Glomerular endothelial cell (primary cell): ENCODE results near the gene STAT6. TPM values are rescaled to one million over a fixed set of nuclear protein-coding genes. Genes with fewer than 3 reads are reported as not detected.

Source experiments
- DNase-seq: peaks from one replicate; pipeline ENCODE4 v3.0.0-alpha.2; 2011; ENCODE audit warnings: low read depth, low spot score; ENCODE audit errors: extremely low read depth
- total RNA-seq: library from RNA; depleted of rRNA; stranded (reverse); fragments of >200 nt; gene quantifications from 2 replicates; pipeline ENCODE4 v1.2.3, GENCODE V29; 2015

Gene STAT6
- total RNA-seq, 1 donor from 2014 or later: 91.2 TPM

DNA sequence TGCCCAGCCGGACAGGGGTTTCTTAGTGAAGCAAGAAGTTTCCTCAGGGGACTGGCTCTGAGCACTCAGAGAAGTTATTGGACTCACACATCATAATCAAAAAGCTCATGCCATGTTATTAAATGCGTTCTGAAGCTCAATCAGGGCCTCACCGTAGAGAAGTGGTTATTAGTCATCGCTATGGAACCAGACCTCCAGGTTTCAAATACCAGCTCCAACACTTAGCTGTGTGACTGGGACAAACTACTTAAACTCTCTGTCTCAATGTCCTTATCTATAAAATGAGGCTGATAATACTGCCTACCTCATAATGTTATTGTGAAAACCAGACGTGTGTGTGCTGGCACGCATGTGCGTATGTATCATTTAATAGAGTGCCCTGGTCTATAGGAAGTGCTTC, 7.3 kb downstream of the STAT6 start:
- no peak for DNase-seq

DNA sequence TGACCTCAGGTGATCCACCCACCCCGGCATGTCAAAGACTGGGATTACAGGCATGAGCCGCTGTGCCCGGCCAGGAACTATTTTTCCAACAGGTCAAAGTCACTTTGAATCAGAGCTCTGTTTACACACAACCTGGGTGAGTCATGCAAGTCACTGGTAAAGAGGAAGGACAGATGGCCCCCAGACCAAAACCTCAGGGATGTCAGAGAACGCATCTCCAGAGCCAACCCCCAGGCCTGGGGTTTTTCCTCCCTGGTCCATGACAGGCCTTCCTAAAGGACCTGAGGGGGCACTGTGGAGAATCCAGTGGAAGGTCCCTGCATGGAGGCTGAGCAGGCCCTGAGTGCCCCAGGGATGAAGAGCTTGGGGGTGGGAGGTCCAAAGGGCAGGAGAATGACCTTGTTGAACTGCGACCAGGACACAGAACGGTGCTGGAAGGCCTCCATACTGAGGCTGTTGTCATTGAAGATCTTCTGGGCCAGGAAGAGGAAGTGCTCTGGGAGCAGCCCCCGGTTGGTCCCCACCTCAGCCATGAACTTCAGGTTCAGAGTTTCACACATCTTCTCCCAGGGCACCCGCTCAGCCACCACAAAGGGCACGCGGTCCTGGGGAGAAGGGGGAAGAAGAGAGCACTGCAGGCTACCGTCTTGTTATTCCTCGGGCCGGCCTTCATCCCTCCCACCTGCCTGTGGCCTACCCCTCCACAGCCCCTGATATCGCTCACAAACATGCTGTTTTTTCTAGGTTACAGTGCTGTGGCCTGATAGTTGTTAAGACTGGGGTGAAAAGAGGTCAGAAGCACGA, 9.1 kb downstream of the STAT6 start:
- no peak for DNase-seq

DNA sequence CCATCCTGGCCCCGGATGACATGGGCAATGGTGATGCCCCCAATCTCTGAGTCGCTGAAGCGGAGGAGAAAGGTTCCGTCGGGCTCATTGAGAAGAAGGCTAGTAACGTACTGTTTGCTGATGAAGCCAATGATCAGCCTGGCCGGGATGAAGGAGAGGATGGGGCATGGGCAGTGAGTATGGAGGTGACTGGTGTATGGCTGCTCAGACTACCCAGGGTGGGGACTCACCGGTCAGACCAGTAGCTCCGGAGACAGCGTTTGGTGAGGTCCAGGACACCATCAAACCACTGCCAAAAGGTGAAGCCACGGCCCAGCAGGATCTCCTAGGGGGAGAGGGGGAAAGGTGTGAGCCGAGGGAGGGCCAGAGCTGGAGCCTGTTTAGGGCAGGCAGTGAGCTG, 11.4 kb downstream of the STAT6 start:
- no peak for DNase-seq

DNA sequence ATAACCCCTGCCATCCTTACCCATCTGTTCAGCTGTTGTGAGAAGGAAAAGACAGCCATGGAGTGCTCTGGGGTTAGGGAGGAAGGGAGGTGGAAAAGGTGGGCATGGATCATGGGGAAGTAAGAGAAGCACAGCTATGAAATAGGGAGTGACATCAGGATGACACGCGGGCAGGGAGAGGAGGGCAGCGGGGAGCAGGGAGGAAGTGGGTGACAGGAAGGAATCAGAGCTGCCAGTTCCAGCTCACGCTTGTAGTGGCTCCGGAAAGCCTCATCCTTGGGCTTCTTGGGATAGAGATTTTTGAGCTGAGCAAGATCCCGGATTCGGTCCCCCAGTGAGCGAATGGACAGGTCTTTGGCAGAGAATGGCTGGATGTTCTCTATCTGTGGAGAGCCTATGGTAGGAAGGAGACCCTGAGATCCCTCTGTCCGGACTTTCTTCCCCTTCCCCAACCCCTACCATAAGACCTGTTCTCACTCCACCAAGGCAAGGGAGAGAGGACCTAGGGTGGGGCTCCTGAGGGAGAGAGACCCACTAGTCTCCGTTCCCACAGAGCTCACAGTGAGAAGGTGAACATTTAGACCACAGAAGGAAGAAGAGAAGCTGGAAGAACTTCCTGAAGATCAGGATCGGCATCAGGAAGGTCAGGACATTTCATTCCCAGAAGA, 12.0 kb downstream of the STAT6 start:
- no peak for DNase-seq

DNA sequence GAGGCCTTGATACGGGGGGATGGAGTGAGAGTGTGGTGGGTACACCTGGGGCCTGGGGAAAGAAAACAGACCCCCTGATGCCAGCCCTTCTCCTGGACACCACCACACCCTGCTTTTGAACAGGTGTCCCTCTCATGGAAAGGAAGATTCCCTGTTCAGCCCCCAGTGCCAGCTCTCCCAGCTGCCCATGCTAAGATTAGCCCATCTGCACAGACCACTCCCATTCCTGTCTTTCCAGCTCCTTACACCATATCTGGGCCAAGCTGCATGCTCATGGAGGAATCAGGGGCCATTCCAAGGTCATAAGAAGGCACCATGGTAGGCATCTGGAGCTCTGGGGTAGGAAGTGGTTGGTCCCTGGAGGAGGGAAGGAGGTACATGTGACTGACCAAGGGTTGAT, 12.6 kb downstream of the STAT6 start:
- DNase-seq: no peak

DNA sequence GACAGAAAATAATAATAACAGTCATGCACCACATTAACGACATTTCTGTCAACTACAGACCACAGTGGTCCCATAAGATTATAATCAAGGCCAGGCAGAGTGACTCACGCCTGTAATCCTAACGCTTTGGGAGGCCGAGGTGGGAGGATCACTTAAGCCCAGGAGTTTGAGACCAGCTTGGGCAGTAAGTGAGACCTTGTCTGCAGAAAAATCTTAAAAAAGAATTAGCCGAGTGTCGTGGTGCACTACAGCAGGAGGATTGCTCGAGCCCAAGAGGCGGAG, 13.7 kb downstream of the STAT6 start:
- no peak for DNase-seq

DNA sequence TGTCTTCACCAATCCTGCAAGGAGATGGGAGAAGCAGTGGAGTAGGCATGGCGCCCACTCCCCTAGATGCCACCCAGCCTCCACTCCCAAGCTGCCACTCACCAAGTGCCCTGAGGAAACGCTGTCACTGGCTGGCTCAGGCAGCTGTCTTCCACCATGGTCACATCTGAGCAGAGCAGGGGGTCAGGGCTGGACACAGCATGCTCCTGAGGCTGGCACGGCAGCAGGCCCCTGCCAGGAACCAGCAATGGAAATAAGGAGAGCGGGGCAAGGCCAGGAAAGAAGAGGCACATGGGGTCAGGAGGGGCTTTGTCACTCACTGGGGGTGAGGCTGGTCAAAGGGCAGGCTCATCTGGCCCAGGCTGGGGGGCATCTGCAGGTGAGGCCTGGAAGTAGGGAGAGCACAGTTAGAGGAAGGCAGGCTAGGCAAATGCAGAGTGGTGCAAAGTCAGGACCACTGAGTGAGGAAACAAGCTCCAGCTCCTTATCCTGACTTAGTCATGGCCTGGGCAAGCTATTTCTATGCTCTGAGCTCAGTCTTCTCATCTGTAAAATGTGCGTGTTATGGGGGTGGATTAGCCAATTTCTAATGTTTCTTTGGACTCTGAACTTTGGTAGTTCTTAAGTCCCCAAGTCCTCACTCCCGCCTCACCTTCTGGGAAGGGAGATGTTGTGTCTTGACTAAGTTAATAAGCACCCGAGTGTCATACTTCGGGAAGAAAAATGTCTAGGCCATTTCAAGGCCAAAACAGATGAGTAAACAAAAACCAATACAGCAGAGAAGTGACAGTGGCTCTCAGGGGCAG, 14.2 kb downstream of the STAT6 start:
- DNase-seq: no peak

DNA sequence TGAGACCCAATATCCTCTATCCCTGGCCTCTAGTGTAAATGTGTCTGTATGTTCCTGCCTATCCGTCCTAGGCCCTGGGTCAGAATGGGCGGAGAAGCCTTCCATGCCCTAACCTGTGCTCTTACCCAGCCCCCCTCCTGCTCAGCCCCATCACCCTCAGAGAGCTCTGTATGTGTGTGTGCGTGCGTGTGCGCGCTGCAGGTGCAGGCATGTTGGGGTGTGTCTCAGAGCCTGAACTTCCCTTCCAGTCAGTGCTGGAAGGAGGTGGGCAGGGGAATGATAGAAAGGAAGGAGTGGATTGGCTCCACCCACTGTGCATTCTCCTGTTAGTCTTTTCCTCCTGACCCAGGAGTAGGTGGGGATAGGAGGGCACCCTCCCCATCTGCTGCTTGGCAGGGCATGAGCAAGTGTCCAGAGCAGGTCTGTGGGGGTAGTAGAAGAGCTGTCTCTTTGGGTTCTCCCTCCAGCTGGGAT, 15.0 kb downstream of the STAT6 start:
- DNase-seq: no peak

DNA sequence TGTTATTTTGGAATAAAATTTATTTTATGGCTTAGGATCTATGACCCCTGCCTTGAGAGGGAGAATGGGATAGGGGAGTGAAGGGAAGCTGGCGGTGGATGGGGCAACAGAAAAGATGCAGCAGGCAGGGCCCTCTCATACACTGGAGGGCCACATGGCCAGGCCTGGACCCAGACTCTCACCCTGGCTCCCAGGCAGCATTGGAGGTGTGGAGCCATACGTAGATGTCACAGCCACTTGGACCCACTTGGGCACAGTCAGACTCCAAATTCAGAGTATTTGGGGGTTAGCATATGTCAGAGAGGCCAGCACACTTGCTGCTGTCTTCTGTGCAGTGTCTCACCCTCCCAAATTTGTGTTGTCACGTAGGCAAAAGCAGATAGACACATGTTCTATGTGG, 15.7 kb downstream of the STAT6 start:
- DNase-seq: no peak

DNA sequence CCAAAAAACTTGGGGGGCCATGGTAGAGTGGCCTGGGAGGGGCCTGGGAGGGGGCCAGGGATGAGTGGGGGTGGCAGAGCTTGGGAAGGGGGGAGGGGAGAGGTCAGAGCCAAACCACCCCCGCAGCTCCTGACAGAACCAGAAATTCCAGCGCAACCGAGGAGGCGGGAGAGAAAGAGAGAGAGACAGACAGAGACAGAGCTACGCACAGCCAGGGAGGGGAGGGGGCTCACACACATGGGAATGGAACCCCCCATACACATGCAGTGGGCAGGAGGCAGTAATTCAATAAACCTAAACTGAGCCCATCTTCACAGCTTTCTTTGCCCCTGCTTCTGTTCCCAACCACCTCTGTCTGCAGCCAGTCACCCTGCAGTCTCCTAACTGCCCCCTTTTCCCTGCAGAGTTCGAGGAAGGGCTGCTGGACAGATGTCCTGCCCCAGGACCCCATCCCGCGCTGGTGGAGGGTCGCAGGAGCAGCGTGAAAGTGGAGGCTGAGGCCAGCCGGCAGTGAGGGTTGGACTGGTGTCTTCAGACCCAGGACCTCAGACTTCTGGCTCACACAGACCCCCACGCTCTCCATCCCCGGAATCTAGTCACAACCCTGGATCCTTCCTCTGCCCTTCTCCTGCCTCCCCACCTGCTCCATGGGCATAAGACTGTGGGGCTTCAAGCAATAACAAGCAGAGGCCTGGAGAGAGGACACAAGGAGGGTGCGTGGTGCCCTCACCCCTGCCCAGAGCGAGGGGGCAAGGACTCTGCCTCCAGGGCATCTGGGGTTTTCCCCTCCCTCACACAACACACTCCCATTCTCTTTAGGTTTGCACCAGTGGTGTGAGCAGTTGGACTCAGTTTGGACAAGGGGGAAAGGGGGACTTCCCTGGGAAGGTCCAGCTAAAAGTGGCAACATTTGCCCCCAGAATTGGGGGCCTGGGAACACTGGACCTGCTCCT, 16.7 kb downstream of the STAT6 start:
- no peak for DNase-seq

DNA sequence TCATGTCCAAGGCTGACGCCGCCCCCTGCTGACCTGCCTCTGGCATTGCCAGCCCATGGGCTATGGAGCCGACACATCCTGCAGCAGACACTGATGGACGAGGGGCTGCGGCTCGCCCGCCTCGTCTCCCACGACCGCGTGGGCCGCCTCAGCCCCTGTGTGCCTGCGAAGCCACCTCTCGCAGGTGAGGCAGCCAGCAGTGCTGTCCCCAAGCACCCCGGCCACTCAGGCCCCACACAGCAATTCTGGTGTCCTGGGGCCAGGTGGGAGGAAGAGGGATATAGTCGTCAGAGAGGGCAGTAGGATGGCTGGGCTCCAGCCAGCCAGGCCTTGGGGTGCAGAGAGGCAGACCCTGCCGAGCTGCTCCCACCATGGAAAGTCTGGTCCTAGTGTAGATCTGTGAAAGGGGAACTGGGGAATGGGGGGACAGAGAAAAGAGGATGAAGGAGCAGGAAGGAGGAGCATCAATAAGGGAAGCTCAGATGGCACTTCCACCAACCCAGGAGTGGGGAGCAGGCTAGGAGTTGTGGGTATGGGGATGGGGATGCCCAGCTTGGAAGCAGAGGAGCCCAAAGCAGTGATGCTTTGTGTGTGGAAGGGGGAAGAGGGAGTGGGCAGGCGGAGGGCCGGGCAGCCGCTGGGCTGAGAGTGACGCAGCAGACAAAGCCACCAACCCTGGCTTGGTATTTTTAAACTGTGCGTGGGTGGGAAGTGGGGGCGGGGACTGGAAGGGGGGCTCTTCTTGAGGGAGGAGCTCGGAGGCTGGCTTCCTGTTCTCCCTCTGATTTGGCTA, 17.6 kb downstream of the STAT6 start:
- no peak for DNase-seq

DNA sequence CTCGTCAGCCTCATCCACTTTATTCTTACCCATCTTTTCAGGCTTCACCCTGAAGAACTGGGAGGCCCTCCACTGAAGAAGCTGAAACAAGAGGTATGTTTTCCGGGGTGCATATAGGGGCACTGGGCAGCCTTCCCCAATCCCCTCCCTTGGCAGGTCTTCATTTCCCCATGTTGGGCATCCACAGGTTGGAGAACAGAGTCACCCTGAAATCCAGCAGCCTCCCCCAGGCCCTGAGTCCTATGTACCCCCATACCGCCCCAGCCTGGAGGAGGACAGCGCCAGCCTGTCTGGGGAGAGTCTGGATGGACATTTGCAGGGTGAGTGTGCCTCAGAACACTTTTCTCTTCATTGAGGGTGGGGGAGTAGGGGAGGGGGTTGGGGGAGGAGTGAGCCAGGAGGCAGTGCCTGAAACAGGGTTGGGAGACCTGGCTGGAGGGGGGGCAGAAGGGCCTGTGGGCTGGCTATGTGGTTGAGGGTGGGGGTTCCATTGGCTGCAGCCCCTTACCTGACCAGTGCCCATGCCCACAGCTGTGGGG, 18.2 kb downstream of the STAT6 start:
- no peak for DNase-seq

DNA sequence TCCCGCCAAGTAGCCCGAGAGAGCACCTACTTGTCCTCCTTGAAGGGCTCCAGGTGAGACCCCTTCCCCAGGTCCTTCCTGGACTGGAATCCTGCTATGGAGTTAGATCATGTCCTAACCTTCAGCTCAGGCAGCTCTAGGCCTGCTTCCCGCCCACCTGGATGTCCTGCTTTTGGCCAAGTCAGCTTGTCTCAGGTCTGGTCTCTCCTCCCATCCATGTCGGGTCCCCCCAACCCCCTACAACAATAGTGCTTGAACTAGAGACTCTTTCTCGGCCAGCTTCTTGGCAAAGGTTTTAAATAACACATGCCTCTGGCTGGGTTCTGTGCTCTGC, 18.7 kb downstream of the STAT6 start:
- no peak for DNase-seq

DNA sequence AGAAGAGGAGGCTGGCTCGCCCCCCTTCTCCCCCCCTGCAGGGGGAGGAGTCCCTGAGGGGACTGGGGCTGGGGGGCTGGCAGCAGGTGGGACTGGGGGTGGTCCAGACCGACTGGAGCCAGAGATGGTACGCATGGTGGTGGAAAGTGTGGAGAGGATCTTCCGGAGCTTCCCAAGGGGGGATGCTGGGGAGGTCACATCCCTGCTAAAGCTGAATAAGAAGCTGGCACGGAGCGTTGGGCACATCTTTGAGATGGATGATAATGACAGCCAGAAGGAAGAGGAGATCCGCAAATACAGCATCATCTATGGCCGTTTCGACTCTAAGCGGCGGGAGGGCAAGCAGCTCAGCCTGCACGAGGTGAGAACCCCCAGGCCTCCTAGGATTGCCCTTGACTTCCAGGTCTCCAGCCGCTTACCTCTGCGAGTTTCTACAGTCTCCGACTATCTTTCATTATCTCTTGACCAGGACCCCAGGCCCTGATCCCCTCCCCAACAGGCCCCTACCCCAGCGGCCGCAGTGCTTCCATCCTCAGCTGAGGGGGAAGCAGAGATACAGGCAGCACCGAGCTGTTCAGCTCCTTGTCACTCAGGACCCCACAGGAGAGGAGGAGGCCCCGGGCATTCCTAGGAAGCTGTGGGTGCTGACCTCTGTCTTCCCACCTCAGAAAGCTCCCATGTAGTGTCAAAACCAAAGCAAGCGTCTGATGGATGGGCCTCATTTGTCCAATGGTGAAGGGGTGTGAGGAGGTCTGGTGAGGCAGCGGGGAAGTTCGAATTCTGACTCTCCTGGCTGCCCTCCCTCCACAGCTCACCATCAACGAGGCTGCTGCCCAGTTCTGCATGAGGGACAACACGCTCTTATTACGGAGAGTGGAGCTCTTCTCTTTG, 19.3 kb downstream of the STAT6 start:
- no peak for DNase-seq

DNA sequence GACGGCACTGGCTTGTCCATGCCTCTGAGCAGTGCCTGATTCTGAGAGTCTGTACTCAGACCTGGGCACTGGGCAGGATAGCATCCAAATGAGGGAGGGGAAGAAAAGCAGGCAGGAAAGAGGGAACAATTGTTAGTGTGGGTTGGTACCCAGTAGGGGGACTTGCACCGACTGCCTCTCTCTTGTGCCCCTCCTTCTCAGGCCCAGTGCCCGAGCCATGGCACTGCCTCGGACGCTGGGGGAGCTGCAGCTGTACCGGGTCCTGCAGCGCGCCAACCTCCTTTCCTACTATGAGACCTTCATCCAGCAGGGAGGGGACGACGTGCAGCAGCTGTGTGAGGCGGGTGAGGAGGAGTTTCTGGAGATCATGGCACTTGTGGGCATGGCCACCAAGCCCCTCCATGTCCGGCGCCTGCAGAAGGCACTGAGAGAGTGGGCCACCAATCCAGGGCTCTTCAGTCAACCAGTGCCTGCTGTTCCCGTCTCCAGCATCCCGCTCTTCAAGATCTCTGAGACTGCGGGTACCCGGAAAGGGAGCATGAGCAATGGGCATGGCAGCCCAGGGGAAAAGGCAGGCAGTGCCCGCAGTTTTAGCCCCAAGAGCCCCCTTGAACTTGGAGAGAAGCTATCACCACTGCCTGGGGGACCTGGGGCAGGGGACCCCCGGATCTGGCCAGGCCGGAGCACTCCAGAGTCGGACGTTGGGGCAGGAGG, 20.1 kb downstream of the STAT6 start:
- DNase-seq: no peak

DNA sequence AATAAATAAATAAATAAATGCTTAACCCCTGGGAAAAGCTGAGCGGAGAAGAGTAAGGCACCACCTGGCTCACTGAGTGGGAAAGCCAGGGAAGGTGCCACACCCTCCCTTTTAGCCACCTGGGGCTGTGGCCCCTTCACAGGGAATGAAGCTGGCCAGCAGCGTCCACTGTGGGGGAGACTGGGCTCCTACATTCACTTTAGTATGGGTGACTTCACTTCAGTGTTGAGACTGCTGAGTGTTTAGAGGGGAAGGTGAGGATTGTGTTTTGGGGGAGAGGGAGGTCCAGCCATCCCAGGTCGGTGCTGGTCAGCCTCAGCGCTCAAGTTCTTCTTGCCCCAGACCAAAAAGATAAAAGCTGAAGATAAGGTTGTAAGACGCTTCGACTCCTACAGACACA, 20.7 kb downstream of the STAT6 start:
- DNase-seq: no peak

DNA sequence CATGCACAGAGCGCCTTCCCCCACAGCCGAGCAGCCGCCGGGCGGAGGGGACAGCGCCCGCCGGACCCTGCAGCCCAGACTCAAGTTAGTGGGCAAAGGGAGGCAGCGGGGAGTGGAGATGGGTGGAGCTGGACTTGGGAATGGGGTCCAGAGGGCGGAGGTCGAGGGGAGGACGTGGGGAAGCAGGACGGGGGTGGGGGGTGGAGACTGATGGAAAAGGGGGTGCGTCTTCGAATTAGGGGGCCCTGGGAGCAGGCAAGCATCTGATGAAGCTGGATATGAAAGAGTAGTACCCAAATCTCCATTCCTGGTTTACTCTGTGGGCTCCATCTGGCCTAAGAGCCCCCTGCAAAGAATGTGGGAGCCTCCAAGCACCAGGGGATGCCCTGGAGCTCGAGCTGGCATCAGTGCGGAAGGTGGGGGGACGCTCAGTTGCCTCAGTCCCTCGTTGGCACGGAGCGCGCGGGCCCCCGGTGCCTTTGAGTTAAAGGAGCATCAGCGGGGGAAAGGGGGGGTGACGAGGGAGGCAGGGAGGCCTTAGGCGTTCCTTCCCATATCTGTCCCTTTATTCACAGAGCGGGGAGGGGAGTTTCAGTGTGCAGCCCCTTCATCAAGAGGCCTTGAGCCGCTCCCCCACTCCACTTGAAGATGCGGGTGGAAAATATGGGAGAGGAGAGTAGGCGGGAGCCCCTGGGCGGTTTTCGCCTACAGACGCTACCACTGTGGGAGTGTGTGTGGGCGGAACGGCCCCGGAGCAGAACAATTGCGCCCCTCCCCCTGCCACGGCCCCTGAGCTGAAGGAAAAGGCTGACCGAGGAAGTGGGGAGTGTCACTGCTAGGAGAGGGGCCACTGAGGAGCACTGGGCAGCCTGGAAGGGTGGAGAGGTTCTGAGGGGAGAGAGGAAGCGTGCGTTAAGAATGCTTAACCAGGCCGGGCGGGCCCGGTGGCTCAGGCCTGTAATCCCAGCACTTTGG, 21.6 kb downstream of the STAT6 start:
- no peak for DNase-seq
